ENCODE data around the gene PSMC5.
"Not testable (repeated sequence)": the region's sequence is repeated elsewhere in the genome, so short reads cannot be mapped to it uniquely, and the experiment has no call there.

The PSMC5 gene

GRCh38 chr17:63866625-63867024 lies 39.4 kb downstream of the PSMC5 start:
- not testable (repeated sequence) for H3K9me3 ChIP-seq (ENCODE audit: control insufficient read depth in 2 of 2, low read length in 2 of 2); H3K27ac ChIP-seq (ENCODE audit: low read depth in 2 of 2, low read length in 2 of 2); H3K4me1 ChIP-seq (ENCODE audit: control insufficient read depth in 2 of 2, insufficient read depth in 2 of 2, low read length in 2 of 2); H3K36me3 ChIP-seq (ENCODE audit: control insufficient read depth in 2 of 2, insufficient read depth in 2 of 2, low read length in 2 of 2); H3K4me3 ChIP-seq (ENCODE audit: low read length in 2 of 2); H3K27me3 ChIP-seq (ENCODE audit: control insufficient read depth in 2 of 2, insufficient read depth in 2 of 2, low read length in 2 of 2); H3K9ac ChIP-seq (ENCODE audit: low read depth in 1 of 2, low read length in 2 of 2)

DNA sequence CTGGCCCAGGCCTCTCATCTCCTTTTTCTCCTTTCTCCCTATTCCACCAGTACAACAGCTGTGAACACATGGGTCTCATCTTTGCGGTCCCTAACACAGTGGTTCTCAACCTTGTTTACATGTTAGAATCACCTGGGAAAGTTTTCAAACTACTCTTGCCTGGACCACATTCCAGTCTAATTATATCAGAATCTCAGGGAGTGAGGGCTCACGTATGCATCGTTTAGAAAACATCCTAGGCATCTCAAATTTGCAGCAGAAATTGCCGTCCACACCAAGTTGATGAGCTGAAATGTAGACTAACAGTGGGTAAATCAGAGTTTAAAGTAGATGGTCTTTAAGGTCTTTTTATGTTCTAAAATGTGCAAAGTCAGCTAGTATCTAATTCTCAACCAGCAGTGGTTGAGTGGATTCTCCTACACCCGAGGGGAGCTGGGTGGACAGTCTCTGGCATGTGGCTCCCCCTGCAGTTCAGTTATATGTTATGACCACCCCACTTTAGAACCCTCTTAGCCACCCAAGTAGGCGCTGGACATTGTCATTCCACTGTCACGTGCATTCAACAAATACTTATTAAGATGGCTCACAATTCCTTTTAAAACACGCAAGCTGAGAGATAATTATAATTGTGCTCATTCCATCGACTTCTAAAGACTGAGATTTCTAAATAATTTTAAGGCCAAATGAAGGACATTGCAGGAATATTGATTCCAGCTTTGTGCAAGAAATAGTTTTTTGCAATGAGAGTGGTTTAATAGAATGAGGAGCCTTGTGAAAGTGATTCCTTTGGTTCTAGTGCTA lies 42.5 kb downstream of the PSMC5 start:
- not testable (repeated sequence) for H3K4me3 ChIP-seq (ENCODE audit: low read length in 2 of 2); H3K4me1 ChIP-seq (ENCODE audit: control insufficient read depth in 2 of 2, insufficient read depth in 2 of 2, low read length in 2 of 2); H3K36me3 ChIP-seq (ENCODE audit: control insufficient read depth in 2 of 2, insufficient read depth in 2 of 2, low read length in 2 of 2); H3K9ac ChIP-seq (ENCODE audit: low read depth in 1 of 2, low read length in 2 of 2); H3K27me3 ChIP-seq (ENCODE audit: control insufficient read depth in 2 of 2, insufficient read depth in 2 of 2, low read length in 2 of 2); H3K9me3 ChIP-seq (ENCODE audit: control insufficient read depth in 2 of 2, low read length in 2 of 2); H3K27ac ChIP-seq (ENCODE audit: low read depth in 2 of 2, low read length in 2 of 2)

- H3K4me1 ChIP-seq (ENCODE audit: control insufficient read depth in 2 of 2, insufficient read depth in 2 of 2, low read length in 2 of 2); H3K27ac ChIP-seq (ENCODE audit: low read depth in 2 of 2, low read length in 2 of 2); H3K36me3 ChIP-seq (ENCODE audit: control insufficient read depth in 2 of 2, insufficient read depth in 2 of 2, low read length in 2 of 2); H3K9me3 ChIP-seq (ENCODE audit: control insufficient read depth in 2 of 2, low read length in 2 of 2); H3K9ac ChIP-seq (ENCODE audit: low read depth in 1 of 2, low read length in 2 of 2); H3K4me3 ChIP-seq (ENCODE audit: low read length in 2 of 2); H3K27me3 ChIP-seq (ENCODE audit: control insufficient read depth in 2 of 2, insufficient read depth in 2 of 2, low read length in 2 of 2): not testable (repeated sequence)
These were observed 43.0 kb downstream of the PSMC5 start for GRCh38 chr17:63870292-63870665.

- not testable (repeated sequence) for H3K27me3 ChIP-seq (ENCODE audit: control insufficient read depth in 2 of 2, insufficient read depth in 2 of 2, low read length in 2 of 2); H3K4me1 ChIP-seq (ENCODE audit: control insufficient read depth in 2 of 2, insufficient read depth in 2 of 2, low read length in 2 of 2); H3K4me3 ChIP-seq (ENCODE audit: low read length in 2 of 2); H3K9me3 ChIP-seq (ENCODE audit: control insufficient read depth in 2 of 2, low read length in 2 of 2); H3K9ac ChIP-seq (ENCODE audit: low read depth in 1 of 2, low read length in 2 of 2); H3K27ac ChIP-seq (ENCODE audit: low read depth in 2 of 2, low read length in 2 of 2); H3K36me3 ChIP-seq (ENCODE audit: control insufficient read depth in 2 of 2, insufficient read depth in 2 of 2, low read length in 2 of 2)
These were observed 44.6 kb downstream of the PSMC5 start for GRCh38 chr17:63871646-63872365.

GRCh38 chr17:63873577-63873976 lies 46.3 kb downstream of the PSMC5 start, which contains the start of gene CSH2:
Gene CSH2, minus strand, starts transcription at chr17:63873677. Its CDS starts 63 bp downstream, at chr17:63873614.
- H3K36me3 ChIP-seq (ENCODE audit: control insufficient read depth in 2 of 2, insufficient read depth in 2 of 2, low read length in 2 of 2); H3K4me1 ChIP-seq (ENCODE audit: control insufficient read depth in 2 of 2, insufficient read depth in 2 of 2, low read length in 2 of 2); H3K4me3 ChIP-seq (ENCODE audit: low read length in 2 of 2); H3K27me3 ChIP-seq (ENCODE audit: control insufficient read depth in 2 of 2, insufficient read depth in 2 of 2, low read length in 2 of 2); H3K9ac ChIP-seq (ENCODE audit: low read depth in 1 of 2, low read length in 2 of 2); H3K27ac ChIP-seq (ENCODE audit: low read depth in 2 of 2, low read length in 2 of 2); H3K9me3 ChIP-seq (ENCODE audit: control insufficient read depth in 2 of 2, low read length in 2 of 2): not testable (repeated sequence)

DNA sequence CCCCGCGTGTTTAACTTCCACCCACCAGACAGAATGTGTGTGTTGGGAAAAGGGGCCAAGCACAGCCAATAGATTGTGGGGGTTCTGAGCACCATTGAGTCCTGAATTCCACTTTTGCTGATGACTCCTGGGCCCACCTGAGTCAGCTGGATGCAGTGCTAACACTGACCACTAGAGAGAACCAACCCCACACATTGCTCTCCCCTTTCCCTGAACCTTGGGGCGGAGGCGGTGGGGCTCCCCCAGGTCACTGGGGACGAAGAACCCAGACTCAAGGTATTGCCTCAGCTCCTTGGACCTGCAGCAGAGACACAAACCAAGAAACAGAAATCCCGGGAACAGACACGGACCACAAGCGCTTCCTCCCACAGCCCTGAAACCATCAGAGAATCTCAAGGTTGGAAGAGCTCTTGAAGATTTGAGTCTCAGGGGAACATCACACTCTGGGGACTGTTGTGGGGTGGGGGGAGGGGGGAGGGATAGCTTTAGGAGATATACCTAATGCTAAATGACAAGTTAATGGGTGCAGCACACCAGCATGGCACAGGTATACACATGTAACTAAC lies 46.9 kb downstream of the PSMC5 start:
- H3K27me3 ChIP-seq (ENCODE audit: control insufficient read depth in 2 of 2, insufficient read depth in 2 of 2, low read length in 2 of 2); H3K27ac ChIP-seq (ENCODE audit: low read depth in 2 of 2, low read length in 2 of 2); H3K9me3 ChIP-seq (ENCODE audit: control insufficient read depth in 2 of 2, low read length in 2 of 2); H3K4me1 ChIP-seq (ENCODE audit: control insufficient read depth in 2 of 2, insufficient read depth in 2 of 2, low read length in 2 of 2); H3K4me3 ChIP-seq (ENCODE audit: low read length in 2 of 2); H3K9ac ChIP-seq (ENCODE audit: low read depth in 1 of 2, low read length in 2 of 2); H3K36me3 ChIP-seq (ENCODE audit: control insufficient read depth in 2 of 2, insufficient read depth in 2 of 2, low read length in 2 of 2): not testable (repeated sequence)

- H3K4me1 ChIP-seq (ENCODE audit: control insufficient read depth in 2 of 2, insufficient read depth in 2 of 2, low read length in 2 of 2); H3K4me3 ChIP-seq (ENCODE audit: low read length in 2 of 2); H3K9me3 ChIP-seq (ENCODE audit: control insufficient read depth in 2 of 2, low read length in 2 of 2); H3K36me3 ChIP-seq (ENCODE audit: control insufficient read depth in 2 of 2, insufficient read depth in 2 of 2, low read length in 2 of 2); H3K27ac ChIP-seq (ENCODE audit: low read depth in 2 of 2, low read length in 2 of 2); H3K27me3 ChIP-seq (ENCODE audit: control insufficient read depth in 2 of 2, insufficient read depth in 2 of 2, low read length in 2 of 2); H3K9ac ChIP-seq (ENCODE audit: low read depth in 1 of 2, low read length in 2 of 2): not testable (repeated sequence)
These were observed 47.5 kb downstream of the PSMC5 start for GRCh38 chr17:63874693-63875092.

GRCh38 chr17:63878413-63878812 lies 51.2 kb downstream of the PSMC5 start:
- not testable (repeated sequence) for H3K4me3 ChIP-seq (ENCODE audit: low read length in 2 of 2); H3K9ac ChIP-seq (ENCODE audit: low read depth in 1 of 2, low read length in 2 of 2); H3K36me3 ChIP-seq (ENCODE audit: control insufficient read depth in 2 of 2, insufficient read depth in 2 of 2, low read length in 2 of 2); H3K9me3 ChIP-seq (ENCODE audit: control insufficient read depth in 2 of 2, low read length in 2 of 2); H3K27ac ChIP-seq (ENCODE audit: low read depth in 2 of 2, low read length in 2 of 2); H3K4me1 ChIP-seq (ENCODE audit: control insufficient read depth in 2 of 2, insufficient read depth in 2 of 2, low read length in 2 of 2); H3K27me3 ChIP-seq (ENCODE audit: control insufficient read depth in 2 of 2, insufficient read depth in 2 of 2, low read length in 2 of 2)

DNA sequence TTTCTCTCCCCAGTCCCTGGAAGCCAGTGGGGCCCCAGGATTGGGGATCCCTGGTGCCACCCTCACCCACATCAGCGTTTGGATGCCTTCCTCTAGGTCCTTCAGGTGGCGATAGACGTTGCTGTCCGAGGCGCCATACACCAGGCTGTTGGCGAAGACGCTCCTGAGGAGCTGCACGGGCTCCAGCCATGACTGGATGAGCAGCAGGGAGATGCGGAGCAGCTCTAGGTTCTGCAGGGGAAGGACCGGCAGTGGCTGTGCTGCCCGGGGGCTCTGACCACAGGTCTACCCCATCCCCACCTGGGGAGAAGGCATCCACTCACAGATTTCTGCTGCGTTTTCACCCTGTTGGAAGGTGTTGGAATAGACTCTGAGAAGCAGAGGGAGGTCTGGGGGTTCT lies 53.5 kb downstream of the PSMC5 start:
- H3K9me3 ChIP-seq (ENCODE audit: control insufficient read depth in 2 of 2, low read length in 2 of 2) = no peaks in the 10 kb centered on the region

DNA sequence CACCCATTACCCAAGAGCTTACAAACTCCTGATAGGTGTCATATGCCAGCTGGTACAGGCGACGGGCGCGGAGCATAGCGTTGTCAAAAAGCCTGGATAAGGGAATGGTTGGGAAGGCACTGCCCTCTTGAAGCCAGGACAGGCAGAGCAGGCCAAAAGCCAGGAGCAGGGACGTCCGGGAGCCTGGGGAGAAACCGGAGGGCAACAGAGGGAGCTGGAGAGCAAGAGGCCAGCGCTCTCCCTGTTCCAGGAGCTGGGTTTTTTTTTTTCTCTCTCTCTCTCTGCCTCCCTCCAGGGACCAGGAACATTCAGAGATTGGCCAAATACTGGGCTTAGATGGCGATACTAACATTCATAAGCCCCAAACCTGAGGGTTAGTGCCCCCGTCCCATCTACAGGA lies 54.1 kb downstream of the PSMC5 start:
- H3K9ac ChIP-seq (ENCODE audit: low read depth in 1 of 2, low read length in 2 of 2); H3K36me3 ChIP-seq (ENCODE audit: control insufficient read depth in 2 of 2, insufficient read depth in 2 of 2, low read length in 2 of 2); H3K27me3 ChIP-seq (ENCODE audit: control insufficient read depth in 2 of 2, insufficient read depth in 2 of 2, low read length in 2 of 2); H3K4me1 ChIP-seq (ENCODE audit: control insufficient read depth in 2 of 2, insufficient read depth in 2 of 2, low read length in 2 of 2); H3K9me3 ChIP-seq (ENCODE audit: control insufficient read depth in 2 of 2, low read length in 2 of 2); H3K4me3 ChIP-seq (ENCODE audit: low read length in 2 of 2); H3K27ac ChIP-seq (ENCODE audit: low read depth in 2 of 2, low read length in 2 of 2): not testable (repeated sequence)

More for the DNA sequence above, 53.5 kb downstream of the PSMC5 start:
- H3K27me3 ChIP-seq (ENCODE audit: control insufficient read depth in 2 of 2, insufficient read depth in 2 of 2, low read length in 2 of 2) = no peaks in the 10 kb centered on the region
- no peak overlapping the region for H3K4me3 ChIP-seq (ENCODE audit: low read length in 2 of 2)
- no peaks in the 10 kb centered on the region for H3K36me3 ChIP-seq (ENCODE audit: control insufficient read depth in 2 of 2, insufficient read depth in 2 of 2, low read length in 2 of 2)
- no peak overlapping the region for H3K27ac ChIP-seq (ENCODE audit: low read depth in 2 of 2, low read length in 2 of 2)
- no peak overlapping the region for H3K9ac ChIP-seq (ENCODE audit: low read depth in 1 of 2, low read length in 2 of 2)
- no peaks in the 10 kb centered on the region for H3K4me1 ChIP-seq (ENCODE audit: control insufficient read depth in 2 of 2, insufficient read depth in 2 of 2, low read length in 2 of 2)
